ENCODE results near the gene PAIP1.
A peak's percentile ranks its signal among the peaks of the same experiment; 100 is the strongest.

The PAIP1 gene

GRCh38 chr5:43491326-43491725 is 65.6 kb downstream of the PAIP1 start:
- H3K9ac ChIP-seq (ENCODE audit: low read length), result no peak overlapping the region
- H3K79me2 ChIP-seq (ENCODE audit: low read length), result no peaks in the 10 kb centered on the region
- H3K27me3 ChIP-seq (ENCODE audit: low read depth, low read length), result no peaks in the 10 kb centered on the region
- H3K4me2 ChIP-seq (ENCODE audit: low read length), result no peak overlapping the region
- no peaks in the 10 kb centered on the region for H3K4me1 ChIP-seq (ENCODE audit: low read length)
- H3K27ac ChIP-seq (ENCODE audit: low read length), result no peak overlapping the region
- peaks cover 5% of the 10 kb centered on the region for H3K36me3 ChIP-seq (replicated peaks; ENCODE audit: low read depth, low read length)
- no peaks in the 10 kb centered on the region for H3K9me3 ChIP-seq (ENCODE audit: insufficient read depth, low read length)
- H3K4me3 ChIP-seq (ENCODE audit: low read length), result no peak overlapping the region
- H2AFZ ChIP-seq (ENCODE audit: low read depth, low read length), result no peak overlapping the region
- no peaks in the 10 kb centered on the region for H4K20me1 ChIP-seq (ENCODE audit: insufficient read depth, low read length)
- TF ChIP-seq EZH2phosphoT487 (IDR thresholded peaks at IDR 0.05; ENCODE audit: low read depth) (no peak), CTCF (IDR thresholded peaks at IDR 0.05; ENCODE audit: low read depth, low read length) (no peak)

GRCh38 chr5:43486353-43486752 is 70.5 kb downstream of the PAIP1 start:
- Histone ChIP-seq H3K9ac (ENCODE audit: low read length) (no peak overlapping the region), H3K27ac (ENCODE audit: low read length) (no peak overlapping the region), H3K79me2 (ENCODE audit: low read length) (peaks cover 22% of the 10 kb centered on the region), H3K4me1 (ENCODE audit: low read length) (peaks cover 13% of the 10 kb centered on the region), H3K36me3 (replicated peaks; ENCODE audit: low read depth, low read length) (peaks cover 5% of the 10 kb centered on the region), H3K4me3 (ENCODE audit: low read length) (no peak overlapping the region), H3K27me3 (ENCODE audit: low read depth, low read length) (no peaks in the 10 kb centered on the region), H3K4me2 (ENCODE audit: low read length) (no peak overlapping the region), H2AFZ (ENCODE audit: low read depth, low read length) (no peak overlapping the region), H3K9me3 (ENCODE audit: insufficient read depth, low read length) (no peaks in the 10 kb centered on the region), H4K20me1 (ENCODE audit: insufficient read depth, low read length) (no peaks in the 10 kb centered on the region)
- TF ChIP-seq EZH2phosphoT487 (IDR thresholded peaks at IDR 0.05; ENCODE audit: low read depth) (no peak), CTCF (IDR thresholded peaks at IDR 0.05; ENCODE audit: low read depth, low read length) (no peak)

- Histone ChIP-seq H3K4me3 (ENCODE audit: low read length) (no peak overlapping the region), H3K9me3 (ENCODE audit: insufficient read depth, low read length) (no peaks in the 10 kb centered on the region), H3K4me1 (ENCODE audit: low read length) (peaks cover 13% of the 10 kb centered on the region), H3K4me2 (ENCODE audit: low read length) (no peak overlapping the region), H4K20me1 (ENCODE audit: insufficient read depth, low read length) (no peaks in the 10 kb centered on the region), H3K79me2 (ENCODE audit: low read length) (peaks cover 22% of the 10 kb centered on the region), H3K27me3 (ENCODE audit: low read depth, low read length) (no peaks in the 10 kb centered on the region), H3K27ac (ENCODE audit: low read length) (no peak overlapping the region), H3K36me3 (replicated peaks; ENCODE audit: low read depth, low read length) (peaks cover 5% of the 10 kb centered on the region), H2AFZ (ENCODE audit: low read depth, low read length) (no peak overlapping the region), H3K9ac (ENCODE audit: low read length) (no peak overlapping the region)
- TF ChIP-seq EZH2phosphoT487 (IDR thresholded peaks at IDR 0.05; ENCODE audit: low read depth) (no peak), CTCF (IDR thresholded peaks at IDR 0.05; ENCODE audit: low read depth, low read length) (no peak)
Measured at GRCh38 chr5:43485406-43485805, 71.5 kb downstream of the PAIP1 start.

GRCh38 chr5:43484106-43484849 is 72.6 kb downstream of the PAIP1 start:
- Histone ChIP-seq H2AFZ (ENCODE audit: low read depth, low read length) (peak overlapping the region; percentile 90), H3K4me1 (ENCODE audit: low read length) (peaks cover 13% of the 10 kb centered on the region), H3K9me3 (ENCODE audit: insufficient read depth, low read length) (no peaks in the 10 kb centered on the region), H3K4me2 (ENCODE audit: low read length) (peak overlapping the region; percentile 95), H4K20me1 (ENCODE audit: insufficient read depth, low read length) (no peaks in the 10 kb centered on the region), H3K79me2 (ENCODE audit: low read length) (peaks cover 22% of the 10 kb centered on the region), H3K36me3 (replicated peaks; ENCODE audit: low read depth, low read length) (peaks cover 4% of the 10 kb centered on the region), H3K4me3 (ENCODE audit: low read length) (peak overlapping the region; percentile 97), H3K27ac (ENCODE audit: low read length) (peak overlapping the region; percentile 82), H3K9ac (ENCODE audit: low read length) (peak overlapping the region; percentile 83), H3K27me3 (ENCODE audit: low read depth, low read length) (no peaks in the 10 kb centered on the region)
- TF ChIP-seq EZH2phosphoT487 (IDR thresholded peaks at IDR 0.05; ENCODE audit: low read depth) (no peak), CTCF (IDR thresholded peaks at IDR 0.05; ENCODE audit: low read depth, low read length) (peak; percentile 57)
